Fibroblast of skin of left biceps (primary cell): ENCODE measurements around the gene EHD1.

Source experiments
- DNase-seq, 2 experiments: peaks; one replicate each; pipeline ENCODE4 v3.0.0-alpha.2; 2013; ENCODE audit warnings: low read depth in 2 of 2

EHD1 gene

DNA sequence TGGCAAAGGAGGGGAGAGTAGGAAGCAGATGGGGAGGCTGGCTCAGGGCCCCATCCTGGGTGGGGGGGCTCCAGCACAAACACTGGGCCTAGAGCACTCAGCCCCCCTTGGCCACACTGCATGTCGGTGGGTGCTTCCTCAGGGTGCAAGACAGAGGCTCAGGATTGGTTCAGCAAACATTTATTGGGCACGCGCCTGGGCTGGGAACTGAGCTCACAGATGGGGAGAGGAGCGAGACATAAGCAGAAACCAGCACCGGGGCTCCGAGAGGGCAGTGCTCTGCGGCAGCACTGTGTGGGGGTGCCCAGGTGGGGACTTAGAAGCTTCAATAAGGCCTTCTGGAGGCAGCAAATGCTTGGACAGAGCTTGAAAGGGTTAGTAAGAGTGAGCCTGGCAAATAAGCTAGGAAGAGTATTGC lies 12.1 kb upstream of the EHD1 start:
- DNase-seq = no peak

DNA sequence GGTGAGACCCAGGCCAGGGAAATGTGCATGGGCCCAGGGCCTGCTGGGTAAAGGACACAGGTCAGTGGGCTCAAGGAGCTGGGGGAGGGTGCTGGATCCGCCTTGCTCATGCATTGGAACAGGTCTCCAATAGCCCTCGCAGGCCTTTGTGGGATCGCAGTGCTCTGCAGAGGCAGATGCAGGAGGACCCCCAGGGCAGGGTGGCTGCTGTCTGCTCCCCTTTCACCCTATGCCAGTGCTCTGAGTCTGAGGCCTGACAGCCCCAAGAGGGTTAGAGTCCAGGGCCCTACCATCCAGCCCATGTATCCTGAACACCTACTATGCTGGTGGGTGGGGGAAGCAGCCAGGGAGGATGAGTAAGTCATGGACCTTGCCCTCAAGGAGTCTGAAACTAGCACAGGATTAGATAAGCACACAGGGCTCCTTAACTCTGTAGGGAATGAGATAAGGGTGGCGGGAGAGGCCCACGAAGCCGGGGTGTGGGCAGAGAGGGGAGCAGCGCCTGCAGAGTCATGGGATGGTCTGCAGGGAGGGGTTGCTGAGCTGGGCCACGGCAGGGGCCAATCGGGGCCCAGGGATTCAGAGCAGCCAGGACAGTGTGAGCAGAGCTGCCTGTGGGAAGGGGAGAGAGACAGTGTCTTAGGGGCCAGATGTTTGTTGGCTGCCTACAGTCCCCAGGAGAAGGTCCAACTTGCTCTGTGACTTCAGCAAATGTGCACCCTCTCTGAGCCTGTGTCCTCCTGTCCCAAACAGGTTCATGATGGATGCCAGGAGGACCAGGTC lies 10.5 kb upstream of the EHD1 start:
- DNase-seq = no peak

DNA sequence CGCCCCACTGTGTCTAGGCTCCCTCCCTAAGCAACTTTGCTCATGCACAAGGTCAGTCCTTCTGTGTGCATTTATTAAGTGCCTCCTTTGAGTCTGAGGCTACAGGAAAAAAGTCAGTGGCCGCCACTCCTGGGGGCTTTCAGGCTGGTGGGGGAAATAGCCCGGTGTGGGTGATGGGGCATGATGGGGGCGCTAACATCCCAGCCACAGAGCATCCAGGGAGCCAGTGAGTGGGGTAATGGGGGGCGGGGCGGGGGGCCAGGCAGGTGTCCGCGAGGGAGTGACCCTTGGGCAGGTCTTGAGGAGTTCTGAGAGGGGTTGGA lies 9.9 kb upstream of the EHD1 start:
- DNase-seq = no peak

DNA sequence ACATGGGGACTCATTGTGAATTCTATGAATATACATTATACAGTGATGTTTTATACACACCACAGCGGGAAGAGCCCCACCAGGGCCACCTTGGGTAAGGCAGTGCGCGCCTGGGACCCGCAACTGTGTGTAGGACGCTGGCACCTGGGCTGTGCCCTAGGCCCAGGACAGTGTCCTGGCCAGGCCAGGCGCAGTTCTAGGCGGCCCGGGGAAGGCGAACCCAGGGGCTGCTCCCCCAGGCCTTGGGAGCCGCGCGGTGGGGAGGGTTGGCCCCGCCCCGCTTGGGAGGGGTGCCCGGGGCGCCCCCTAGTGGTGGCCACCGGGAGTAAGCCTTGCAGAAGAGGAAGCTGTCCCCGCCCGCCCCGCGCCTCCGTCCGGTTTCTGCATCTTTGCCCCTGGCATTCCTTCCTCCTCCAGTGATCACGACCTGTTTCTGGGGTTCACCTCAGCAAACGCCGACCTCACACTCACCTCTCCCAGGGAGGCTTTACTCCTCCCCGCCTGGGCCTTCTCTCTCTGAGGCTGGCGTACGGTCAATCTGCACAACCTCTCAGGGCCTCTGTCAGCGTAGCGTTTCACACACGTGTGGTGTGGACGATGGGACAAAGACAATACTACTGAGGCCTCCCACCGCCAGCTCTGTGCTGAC lies 9.5 kb upstream of the EHD1 start:
- DNase-seq = no peak

DNA sequence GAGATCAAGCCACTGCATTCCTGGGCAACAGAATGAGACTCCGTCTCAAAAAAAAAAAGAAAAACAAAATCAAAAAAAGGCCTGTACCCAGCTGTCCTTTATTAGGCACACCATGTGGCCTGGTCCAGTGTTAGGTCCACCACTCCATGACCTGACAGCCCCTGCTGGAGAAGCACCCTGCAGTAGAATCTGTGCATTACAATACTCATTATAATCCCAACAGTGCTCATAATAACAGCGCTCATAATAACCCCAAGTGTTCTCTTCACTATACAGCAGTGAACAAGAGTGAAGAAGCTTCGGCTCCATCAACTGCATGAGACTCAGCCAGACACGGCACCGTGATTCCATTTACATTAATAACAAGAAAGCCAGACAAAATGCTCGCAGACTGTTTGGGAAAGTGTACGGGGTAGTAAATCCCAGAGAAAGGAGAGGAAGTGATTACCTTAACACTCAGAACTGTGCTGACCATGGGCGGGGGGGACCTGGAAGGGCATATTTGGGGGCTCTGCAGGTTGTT lies 8.9 kb upstream of the EHD1 start:
- DNase-seq = no peak

DNA sequence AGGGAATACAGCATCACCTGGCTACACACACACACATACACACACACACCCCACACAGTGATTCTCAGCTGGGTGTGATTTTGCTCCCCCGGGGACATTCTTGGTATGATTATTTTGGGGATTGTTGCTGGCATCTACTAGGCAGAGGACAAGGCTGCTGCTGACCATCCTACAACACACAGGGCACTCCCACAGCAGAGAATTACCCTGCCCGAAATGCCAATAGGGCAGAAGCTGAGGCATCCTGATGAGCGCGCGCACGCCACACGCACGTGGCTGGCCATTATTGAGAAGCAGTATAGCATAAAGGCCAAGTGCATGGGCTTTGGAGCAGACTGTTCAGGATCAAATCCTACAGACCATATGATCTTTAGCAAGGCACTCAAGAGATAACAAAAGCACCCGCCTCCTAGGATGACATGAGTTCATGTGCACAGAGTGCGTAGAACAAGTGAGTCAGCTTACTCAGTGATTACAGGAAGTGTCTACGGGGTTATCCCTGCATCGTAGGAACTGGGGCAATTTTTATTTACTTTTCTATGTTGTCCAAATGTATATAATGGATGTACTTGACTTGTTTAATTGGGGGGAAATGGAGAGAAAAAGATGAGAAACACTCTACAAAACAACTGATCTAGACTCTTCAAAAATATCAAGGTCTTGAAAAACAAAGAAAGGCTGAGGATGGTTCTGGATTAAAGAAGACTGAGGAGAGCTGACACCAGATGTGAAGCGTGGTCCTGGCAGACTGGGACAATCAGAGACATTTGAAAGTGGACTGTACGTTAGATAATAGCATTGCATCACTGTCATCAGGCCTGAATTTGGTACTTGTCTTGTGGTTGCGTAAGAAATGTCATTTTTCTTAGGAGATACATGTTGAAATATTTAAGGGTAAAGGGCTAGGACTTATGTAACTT lies 7.2 kb upstream of the EHD1 start:
- no peak for DNase-seq

DNA sequence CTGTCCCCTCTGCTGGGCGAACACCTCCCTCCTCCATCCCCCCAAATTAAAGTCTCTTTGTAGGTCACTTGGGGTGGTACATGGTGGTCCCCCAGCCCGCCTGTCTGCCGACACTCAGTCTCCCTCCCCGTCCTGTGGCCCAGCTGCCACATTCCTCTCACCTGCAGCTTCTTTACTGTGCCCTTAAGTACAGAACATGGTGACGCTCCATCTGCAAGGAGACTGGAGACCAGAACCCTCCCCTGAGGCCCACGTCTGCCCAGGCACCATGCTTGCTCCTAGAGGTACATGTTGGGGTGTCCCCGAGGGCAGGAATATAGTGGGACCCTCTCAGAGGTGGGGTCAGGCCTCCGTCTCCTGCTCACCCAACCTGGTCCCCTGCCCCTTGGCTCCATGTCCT lies 5.6 kb upstream of the EHD1 start:
- DNase-seq = no peak

DNA sequence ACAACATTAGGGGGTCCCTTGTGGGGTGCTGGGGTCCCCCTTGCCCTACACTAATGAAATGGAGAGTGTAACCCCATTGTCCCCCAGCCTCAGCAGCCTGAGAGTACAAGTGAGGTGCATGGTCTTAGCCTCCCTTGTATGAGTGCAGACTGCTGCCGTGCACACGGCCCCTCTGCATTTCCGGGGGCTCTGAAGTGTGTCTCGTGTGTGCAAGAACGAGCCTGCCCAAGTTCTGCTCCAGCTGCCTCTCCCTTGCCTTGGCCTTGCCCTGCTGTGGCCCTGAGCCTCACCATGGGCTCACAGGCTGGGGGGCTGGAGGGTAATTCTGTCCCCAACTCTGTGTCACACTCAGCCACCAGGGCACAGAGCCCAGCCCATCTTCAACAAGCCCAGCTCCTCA lies 5.2 kb upstream of the EHD1 start:
- no peak for DNase-seq

DNA sequence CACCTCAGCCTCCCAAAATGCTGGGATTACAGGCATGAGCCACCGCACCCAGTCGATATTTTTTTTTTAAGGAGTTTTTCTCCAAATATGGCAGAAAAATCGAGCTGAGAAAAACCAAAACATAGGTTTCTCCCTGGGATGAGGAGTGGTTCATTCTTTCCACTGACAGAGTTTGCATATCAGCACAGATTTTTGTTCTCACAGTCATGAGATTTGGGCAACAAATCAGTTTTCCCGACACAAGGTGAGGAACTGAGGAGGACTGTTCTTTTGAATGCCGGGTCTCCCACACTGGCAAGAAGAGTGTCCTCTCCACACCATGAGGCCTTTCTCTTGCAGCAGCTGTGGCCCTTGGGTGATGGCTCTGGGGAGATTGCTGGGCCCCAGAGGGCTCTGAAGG lies 3.8 kb upstream of the EHD1 start:
- DNase-seq = no peak

DNA sequence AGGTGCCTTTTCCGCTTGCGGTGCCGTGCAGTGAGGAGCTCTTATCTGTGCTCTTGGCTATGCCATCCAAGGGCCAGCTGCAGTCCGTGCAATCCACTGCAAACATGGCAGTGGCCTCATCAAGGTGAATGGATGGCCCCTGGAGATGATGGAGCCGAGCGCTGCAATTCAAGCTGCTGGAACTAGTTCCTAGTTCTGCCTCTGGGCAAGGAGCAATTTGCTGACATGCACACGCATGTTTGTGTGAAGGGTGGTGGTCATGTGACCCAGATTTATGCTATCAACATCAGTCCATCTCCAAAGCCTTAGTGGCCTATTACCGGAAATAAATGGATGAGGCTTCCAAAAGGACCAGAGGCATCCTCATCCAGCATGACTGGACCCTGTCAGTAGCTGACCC lies 3.1 kb upstream of the EHD1 start:
- DNase-seq = no peak

DNA sequence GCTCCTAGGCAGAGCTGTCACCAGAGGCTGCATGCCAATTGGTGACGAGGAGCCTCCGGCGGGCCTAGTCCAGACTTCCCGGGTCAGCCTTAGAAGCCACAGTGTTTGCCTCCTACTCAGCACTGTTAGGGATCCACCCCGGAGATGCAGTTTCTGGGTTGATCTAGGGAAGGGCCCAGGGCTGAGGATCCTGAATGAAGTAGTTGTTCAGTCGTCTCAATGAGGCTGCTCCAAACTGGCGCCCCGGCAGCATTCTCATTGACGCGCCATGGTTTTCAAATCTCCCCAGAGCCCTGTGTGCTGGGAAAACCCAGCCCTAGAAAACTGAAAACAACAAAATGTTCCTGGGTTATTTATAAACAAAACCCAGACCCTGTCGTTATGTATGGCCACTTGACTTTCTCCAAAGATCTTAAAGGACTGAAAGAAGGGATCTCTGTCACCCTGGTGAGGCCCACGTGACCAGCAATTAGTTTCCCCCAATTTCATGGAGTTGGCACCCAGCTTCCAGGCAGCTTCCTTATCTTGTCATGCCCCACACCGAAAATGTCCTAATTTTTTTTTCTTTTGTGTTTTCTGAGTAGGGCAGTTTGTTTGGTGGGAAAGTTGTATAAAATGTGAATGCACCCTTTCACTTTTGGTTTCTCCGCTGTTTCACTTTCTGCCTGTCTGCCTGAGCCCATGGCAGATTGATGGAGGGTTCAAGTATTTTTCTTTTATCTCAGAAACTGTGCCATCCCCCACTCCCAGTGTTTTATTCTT lies 2.0 kb upstream of the EHD1 start:
- DNase-seq = no peak

DNA sequence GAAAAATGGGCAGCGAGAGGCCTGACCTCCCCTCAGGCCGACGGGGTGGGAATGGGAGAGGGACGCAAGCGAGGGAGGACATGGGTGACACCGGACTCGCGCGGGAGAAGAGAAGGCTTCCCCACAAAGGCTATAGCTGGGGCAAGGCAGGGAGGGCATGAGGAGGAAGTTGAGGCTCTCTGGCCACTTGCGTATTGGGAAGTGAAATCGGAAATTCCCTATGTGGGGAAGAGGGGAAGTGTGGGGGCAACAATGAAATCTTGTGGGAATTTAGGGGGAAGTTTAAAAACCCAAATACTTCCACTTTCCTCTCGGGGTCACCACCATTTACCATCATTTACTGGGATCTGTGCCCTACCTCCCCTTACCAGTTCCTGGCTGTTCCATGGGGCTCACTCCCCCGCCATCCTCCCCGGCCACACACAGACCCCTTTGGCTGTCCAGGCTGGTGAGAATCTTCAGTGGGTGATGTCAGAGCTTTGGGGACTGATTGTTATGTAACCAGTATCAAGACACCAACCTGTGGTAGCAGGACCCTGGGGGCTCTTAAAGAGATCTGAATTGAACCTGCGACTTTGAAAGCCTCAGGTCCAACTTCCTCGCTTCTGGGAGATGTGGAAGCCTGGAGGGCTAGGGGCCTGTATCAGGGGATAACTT lies 951 bp upstream of the EHD1 start:
- DNase-seq = no peak

DNA sequence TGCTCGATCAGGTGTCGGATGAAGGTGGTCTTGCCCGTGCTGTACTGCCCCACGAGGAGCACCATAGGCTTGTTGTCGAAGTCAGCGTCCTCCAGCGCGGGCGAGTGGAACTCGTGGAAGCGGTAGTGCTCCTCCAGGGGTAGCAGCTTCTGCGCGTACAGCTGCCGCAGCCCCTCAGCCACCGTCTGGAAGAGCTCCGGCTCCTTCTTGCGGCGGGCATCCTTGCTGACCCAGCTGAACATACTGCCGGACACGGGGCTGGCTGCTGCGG lies 263 bp downstream of the EHD1 start:
- no peak for DNase-seq

DNA sequence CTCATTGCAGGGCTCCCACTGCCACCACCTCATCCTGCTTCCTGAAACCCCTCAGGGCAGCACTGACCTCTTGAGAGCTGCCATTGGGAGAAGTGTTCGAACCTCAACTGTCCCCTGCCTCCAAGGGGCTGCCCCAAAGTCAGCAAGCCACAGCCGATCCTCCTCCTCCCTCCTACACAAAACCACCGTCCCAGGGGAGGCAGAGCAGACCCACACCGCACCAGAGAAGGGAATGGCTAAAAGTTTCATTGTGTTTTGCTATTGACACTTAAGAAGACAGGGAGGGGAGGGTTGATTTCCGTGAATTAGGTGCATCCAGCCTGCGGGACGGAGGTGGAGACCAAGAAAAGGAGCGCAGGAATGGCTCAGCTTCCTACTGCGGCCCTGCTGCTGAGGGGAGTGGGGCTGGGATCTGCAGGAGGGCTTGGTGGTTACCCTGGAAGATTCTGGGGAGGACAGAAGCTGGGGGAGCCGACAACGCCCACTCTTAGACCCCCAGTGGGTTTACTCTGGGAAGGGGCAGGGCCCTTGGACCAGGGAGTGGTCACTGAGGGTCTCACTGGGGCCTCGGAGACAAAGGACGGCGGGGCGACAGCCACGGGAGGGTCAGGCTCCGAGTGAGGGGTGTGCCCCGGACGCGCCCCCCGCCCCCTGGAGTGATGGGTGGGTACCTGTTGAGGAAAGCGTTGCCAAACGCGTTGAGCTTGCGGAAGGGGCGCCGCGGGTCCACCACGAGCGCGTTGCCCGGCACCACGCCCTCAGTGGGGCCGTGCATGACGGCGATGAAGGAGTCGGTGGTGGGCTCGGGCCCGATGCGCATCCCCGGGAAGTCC lies 815 bp downstream of the EHD1 start:
- DNase-seq = no peak

DNA sequence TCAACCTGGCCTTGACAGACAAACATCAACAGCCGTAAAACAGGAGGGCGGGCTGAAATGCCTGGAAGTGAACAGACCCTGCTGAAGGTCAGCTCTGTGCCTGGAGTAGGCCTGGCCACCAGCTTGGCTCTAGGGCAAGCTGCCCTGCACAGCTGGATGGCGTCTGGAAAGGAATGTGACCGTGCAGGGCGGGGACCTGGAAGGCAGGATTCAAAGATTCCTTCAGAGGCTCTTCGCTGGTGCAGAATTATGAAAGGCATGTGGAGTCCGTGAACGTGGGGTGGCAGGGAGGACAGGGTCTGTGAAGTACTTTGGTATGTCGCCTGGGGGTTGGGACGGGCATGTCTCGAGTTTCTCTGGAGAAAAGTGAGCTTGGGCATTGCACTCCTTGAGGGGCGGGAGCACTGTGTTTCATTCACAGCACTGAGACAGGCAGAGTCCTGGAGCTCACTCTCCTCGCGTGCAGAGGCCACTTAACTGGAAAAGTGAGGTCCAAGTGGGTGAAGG lies 1.5 kb downstream of the EHD1 start:
- DNase-seq = no peak

DNA sequence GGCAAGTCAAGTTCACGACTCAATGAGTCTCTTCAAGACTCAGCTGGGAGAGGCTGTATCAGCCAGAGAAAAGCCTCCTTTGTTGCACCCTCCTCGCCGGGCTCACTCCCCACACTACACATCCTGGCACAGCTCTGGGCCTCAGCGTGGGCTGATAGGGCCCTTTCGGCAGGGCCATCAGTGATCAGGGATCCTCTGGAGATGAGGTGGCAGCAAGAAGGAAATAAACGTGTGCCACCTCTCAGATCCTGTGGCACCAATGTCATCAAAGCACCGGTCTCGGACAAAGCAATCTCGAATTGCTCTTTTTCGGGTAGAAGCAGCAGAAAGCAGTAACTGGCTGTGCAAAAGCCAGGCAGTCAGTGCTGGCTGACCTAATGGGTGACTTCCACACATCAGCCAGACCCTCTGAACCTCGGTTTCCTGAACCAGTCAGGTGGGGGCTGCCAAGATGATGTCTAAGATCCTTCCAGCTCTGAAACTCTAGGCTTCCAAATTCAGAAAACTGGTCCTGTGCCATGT lies 2.1 kb downstream of the EHD1 start:
- no peak for DNase-seq

DNA sequence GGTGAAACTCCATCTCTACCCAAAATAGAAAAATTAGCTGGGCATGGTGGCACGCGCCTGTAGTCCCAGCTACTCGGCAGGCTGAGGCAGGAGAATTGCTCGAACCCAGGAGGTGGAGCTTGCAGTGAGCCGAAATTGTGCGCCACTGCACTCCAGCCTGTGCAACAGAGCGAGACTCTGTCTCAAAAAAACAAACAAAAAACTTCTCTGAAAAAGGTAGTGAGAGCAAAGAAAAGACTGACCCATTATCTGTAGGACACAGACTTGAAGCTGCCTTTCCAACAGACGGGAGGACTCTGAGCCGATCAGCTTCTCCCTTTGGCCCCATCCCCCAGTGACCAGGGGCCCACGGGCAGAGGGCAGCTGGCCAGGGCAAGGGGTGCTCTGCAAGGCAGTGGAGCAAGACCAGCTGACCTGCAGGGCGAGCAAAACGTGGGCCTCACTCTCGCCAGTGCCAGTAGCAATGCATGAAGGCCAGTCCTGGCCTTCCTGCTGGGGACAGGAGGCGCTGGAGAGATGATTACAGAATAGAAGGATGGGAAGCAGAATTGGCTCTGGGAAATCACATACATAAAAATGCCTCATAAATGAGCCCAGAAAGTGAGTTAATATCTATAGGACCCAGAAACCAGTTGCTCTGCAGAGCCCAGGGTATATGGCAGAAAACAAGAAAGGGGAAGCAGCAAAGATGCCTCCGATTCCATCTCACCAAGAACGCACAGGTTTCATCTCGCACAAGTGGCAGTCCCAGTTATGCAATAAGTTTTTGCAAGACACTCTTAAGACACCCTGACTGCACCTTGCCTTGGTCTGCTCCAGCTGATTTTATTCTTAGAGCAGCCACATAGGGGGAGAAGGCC lies 2.8 kb downstream of the EHD1 start:
- DNase-seq = no peak

DNA sequence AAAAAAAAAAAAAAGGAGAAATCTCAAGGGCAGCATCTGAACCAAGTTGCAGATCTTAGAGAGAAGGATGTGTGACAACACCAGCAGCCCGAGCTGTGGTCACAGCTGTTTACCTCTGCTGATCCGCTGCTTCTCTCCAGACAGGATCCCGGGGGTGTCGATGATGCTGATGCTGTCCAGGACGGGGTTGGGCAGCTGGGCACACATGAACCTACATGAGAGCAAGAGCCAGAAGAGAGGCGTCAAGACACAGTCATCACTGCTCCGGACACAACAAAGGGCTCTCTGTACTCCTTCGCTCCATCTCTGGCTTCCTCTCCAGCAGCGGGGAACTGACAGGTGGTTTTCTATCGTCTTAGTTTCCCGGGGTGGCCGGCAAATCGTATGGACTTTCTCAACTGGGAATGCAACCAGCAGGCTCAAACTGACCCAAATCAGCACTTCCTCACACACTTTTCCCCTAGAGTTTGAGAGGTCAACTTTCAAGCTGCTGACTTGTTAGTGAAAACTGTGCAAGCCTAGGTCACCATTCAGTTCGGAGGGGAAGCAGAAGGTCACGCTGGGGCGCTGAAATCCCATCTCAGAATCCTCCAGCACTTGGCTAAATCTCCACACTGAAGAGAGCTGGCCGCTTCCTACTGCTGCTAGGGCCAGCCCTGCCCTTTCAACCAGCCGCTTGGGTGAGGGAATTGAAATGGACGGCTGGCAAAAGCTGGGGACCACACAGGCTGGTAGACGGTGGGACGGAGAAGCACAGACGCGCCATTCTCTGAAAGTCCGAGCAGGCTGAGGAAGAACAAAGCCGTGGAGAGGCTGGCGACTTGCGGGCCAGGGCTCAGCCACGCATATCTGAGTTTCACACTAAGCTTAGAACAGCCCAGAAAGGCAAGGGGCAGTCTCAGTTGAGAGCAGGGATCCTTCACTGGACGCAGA lies 3.8 kb downstream of the EHD1 start:
- DNase-seq = no peak
